PC-9 (cell line): ENCODE measurements around the gene PARS2. TPM values are rescaled to one million over a fixed set of nuclear protein-coding genes. Genes with fewer than 3 reads are reported as not detected.

ENCODE experiments used
- BruUV-seq: library from RNA; stranded (reverse); fragments of 400-500 nt; replicated peaks from 2 replicates; lab custom pipeline; 2021; lab: Mats Ljungman, UMichigan
- CTCF ChIA-PET: fragments of 300-600 bp; sonication (Branson Sonifier 250); formaldehyde crosslinking; loops from one replicate; lab custom pipeline; 2022; ENCODE audit warnings: antibody characterized with exemption; lab: Charles Lee
- POLR2A ChIA-PET: fragments of 300-600 bp; sonication (Branson Sonifier 250); formaldehyde crosslinking; loops from one replicate; lab custom pipeline; 2022; ENCODE audit warnings: antibody characterized with exemption; ENCODE audit not compliant: unreplicated experiment; lab: Charles Lee
- DNase-seq, 2 experiments: peaks; one replicate each; pipeline versions ENCODE4 v3.0.0 to v3.0.0-alpha.2; 2015 to 2022; ENCODE audit warnings: mixed read lengths in 1 of 2
- H2AFZ ChIP-seq: fragments of 200-600 bp; sonication (generic); 2 replicates; pipeline ENCODE4 v1.8.1; 2017; ENCODE audit warnings: antibody characterized with exemption
- H3F3A ChIP-seq: fragments of 200-600 bp; sonication (generic); 2 replicates; pipeline ENCODE4 v1.8.1; 2017; ENCODE audit warnings: antibody characterized with exemption, mild to moderate bottlenecking, low read depth; ENCODE audit not compliant: insufficient read depth
- H3K27ac ChIP-seq: fragments of 200-600 bp; sonication (generic); 2 replicates; pipeline ENCODE4 v1.6.1; 2016; ENCODE audit warnings: mixed run types
- H3K27me3 ChIP-seq: fragments of 200-600 bp; sonication (generic); 2 replicates; pipeline ENCODE4 v1.6.1; 2016; ENCODE audit warnings: low read depth, mixed run types; ENCODE audit not compliant: insufficient read depth
- H3K36me3 ChIP-seq: fragments of 200-600 bp; sonication (generic); 2 replicates; pipeline ENCODE4 v1.6.1; 2016; ENCODE audit warnings: low read depth, mixed run types
- H3K4me1 ChIP-seq: fragments of 200-600 bp; sonication (generic); replicated peaks from 2 replicates; pipeline ENCODE4 v1.6.1; 2016; ENCODE audit warnings: mixed run types; ENCODE audit not compliant: insufficient read depth
- H3K4me2 ChIP-seq: fragments of 200-600 bp; sonication (generic); 2 replicates; pipeline ENCODE4 v1.6.1; 2017; ENCODE audit warnings: mixed run types
- H3K4me3 ChIP-seq: fragments of 200-600 bp; sonication (generic); 2 replicates; pipeline ENCODE4 v1.6.1; 2016; ENCODE audit warnings: mixed run types
- H3K79me2 ChIP-seq: fragments of 200-600 bp; sonication (generic); 2 replicates; pipeline ENCODE4 v1.6.1; 2017; ENCODE audit warnings: low read depth, mixed run types
- H3K9me2 ChIP-seq: fragments of 200-600 bp; sonication (generic); 2 replicates; pipeline ENCODE4 v1.8.1; 2017; ENCODE audit warnings: mild to moderate bottlenecking; ENCODE audit not compliant: insufficient read depth
- H3K9me3 ChIP-seq: fragments of 200-600 bp; sonication (generic); 2 replicates; pipeline ENCODE4 v1.8.1; 2016; ENCODE audit warnings: low read depth; ENCODE audit not compliant: insufficient read depth
- H4K20me1 ChIP-seq: fragments of 200-600 bp; sonication (generic); 2 replicates; pipeline ENCODE4 v1.8.1; 2017; ENCODE audit not compliant: insufficient read depth
- CTCF ChIP-seq: fragments of 200-600 bp; sonication (generic); conservative IDR thresholded peaks from 2 replicates; pipeline ENCODE4 v1.6.1; 2017; ENCODE audit warnings: mixed run types, antibody characterized with exemption, mild to moderate bottlenecking, moderate library complexity
- EZH2 ChIP-seq: fragments of 200-600 bp; sonication (generic); IDR thresholded peaks from 2 replicates; pipeline ENCODE4 v1.8.0; 2017; ENCODE audit warnings: antibody characterized with exemption, low read depth
- intact Hi-C: fragments of 100-400 bp; cut with micrococcal nuclease; formaldehyde crosslinking; loops from one replicate; pipeline ENCODE4 v1.10.0; 2022; ENCODE audit not compliant: unreplicated experiment
- total RNA-seq: library from RNA; stranded (reverse); gene quantifications from 2 replicates; pipeline ENCODE4 v1.2.3, GENCODE V29; 2021

The PARS2 gene
- total RNA-seq, 1 experiment from 2014 or later: 13.4 TPM

- no peak for TF ChIP-seq EZH2
- no peak for TF ChIP-seq CTCF
- H3K27ac ChIP-seq: no peak overlapping the region; the same call in 1 of the 2 replicates
- intact Hi-C loops: loop anchor here (5.0 to 10.0 kb wide), 3 partner anchors 217 to 945 kb away; no protein-coding TSS in a partner anchor
These were observed 43.4 kb upstream of the PARS2 start for GRCh38 chr1:54807756-54808155.

GRCh38 chr1:54806931-54807611 is 42.7 kb upstream of the PARS2 start:
- no peaks in the 10 kb centered on the region for H3K36me3 ChIP-seq
- H3K79me2 ChIP-seq: no peaks in the 10 kb centered on the region
- no peaks in the 10 kb centered on the region for H3K9me3 ChIP-seq
- POLR2A ChIA-PET: interaction anchor here (0.7 kb wide), 1 partner anchor 700 kb away, joined by 3 read pairs; no protein-coding TSS in a partner anchor
- no peak overlapping the region for H3K4me3 ChIP-seq
- no peak overlapping the region for H2AFZ ChIP-seq
- H3F3A ChIP-seq: peaks cover 30% of the 10 kb centered on the region
- H4K20me1 ChIP-seq: no peaks in the 10 kb centered on the region
- peak overlapping the region; percentile 46 for H3K4me2 ChIP-seq
- TF ChIP-seq EZH2 (no peak), CTCF (no peak)
- no peaks in the 10 kb centered on the region for H3K27me3 ChIP-seq
- H3K4me1 ChIP-seq: peaks cover 54% of the 10 kb centered on the region
- peak; percentile 67 to 73 for DNase-seq
- intact Hi-C loops: loop anchor here (5.0 to 10.0 kb wide), 3 partner anchors 218 to 945 kb away; no protein-coding TSS in a partner anchor
- no peaks in the 10 kb centered on the region for H3K9me2 ChIP-seq
- no TSS peak for BruUV-seq
- H3K27ac ChIP-seq: no peak overlapping the region; the same call in 1 of the 2 replicates
- CTCF ChIA-PET: interaction anchor here (0.6 to 1.3 kb wide), 2 partner anchors 157 to 291 kb away, joined by 3 to 4 read pairs; no protein-coding TSS in a partner anchor

More at GRCh38 chr1:54807756-54808155, 43.4 kb upstream of the PARS2 start:
- Histone ChIP-seq H4K20me1 (no peaks in the 10 kb centered on the region), H3K9me2 (no peaks in the 10 kb centered on the region), H3K4me3 (no peak overlapping the region), H3K79me2 (no peaks in the 10 kb centered on the region), H3F3A (peaks cover 30% of the 10 kb centered on the region), H3K36me3 (no peaks in the 10 kb centered on the region), H2AFZ (no peak overlapping the region), H3K4me1 (peaks cover 50% of the 10 kb centered on the region), H3K9me3 (no peaks in the 10 kb centered on the region), H3K4me2 (peak overlapping the region; percentile 46), H3K27me3 (no peaks in the 10 kb centered on the region)
- DNase-seq: peak in 1 of 2 experiments; percentile 8
- BruUV-seq: no TSS peak
- CTCF ChIA-PET: interaction anchor here (0.6 to 1.3 kb wide), 3 partner anchors 158 to 400 kb away, joined by 3 to 4 read pairs (median 3); no protein-coding TSS in a partner anchor
- POLR2A ChIA-PET: no interaction called here

GRCh38 chr1:54805981-54806381 is 41.7 kb upstream of the PARS2 start:
- intact Hi-C loops: loop anchor here (5.0 to 10.0 kb wide), 3 partner anchors 219 to 944 kb away; no protein-coding TSS in a partner anchor
- no TSS peak for BruUV-seq
- Histone ChIP-seq H3K4me2 (no peak overlapping the region), H3F3A (peaks cover 39% of the 10 kb centered on the region), H3K27me3 (no peaks in the 10 kb centered on the region), H4K20me1 (no peaks in the 10 kb centered on the region), H3K79me2 (peaks cover under 1% of the 10 kb centered on the region), H3K4me1 (peaks cover 61% of the 10 kb centered on the region), H3K36me3 (no peaks in the 10 kb centered on the region), H3K9me3 (no peaks in the 10 kb centered on the region), H3K27ac (no peak overlapping the region), H3K9me2 (no peaks in the 10 kb centered on the region), H3K4me3 (no peak overlapping the region), H2AFZ (no peak overlapping the region)
- ChIA-PET POLR2A (interaction anchor here (0.5 kb wide), 1 partner anchor 289 kb away, joined by 5 read pairs; no protein-coding TSS in a partner anchor), CTCF (no interaction called here)
- DNase-seq: no peak
- TF ChIP-seq CTCF (no peak), EZH2 (no peak)
